HL-60 (cell line): ENCODE results near the gene SSH2.
A peak's percentile ranks its signal among the peaks of the same experiment; 100 is the strongest.

Experiments
- DNase-seq, 2 experiments: peaks; one replicate each; pipeline ENCODE4 v3.0.0-alpha.2; 2010 to 2020; ENCODE audit warnings: low read depth in 1 of 2, low spot score in 1 of 2
- H3K27ac ChIP-seq: fragments of 250-450 bp; sonication (Bioruptor Pico); replicated peaks from 2 replicates; pipeline ENCODE4 v1.5.1; 2020; ENCODE audit warnings: mild to moderate bottlenecking, moderate library complexity
- H3K27me3 ChIP-seq: fragments of 250-450 bp; sonication (Bioruptor Pico); 2 replicates; pipeline ENCODE4 v1.5.1; 2021; ENCODE audit warnings: mild to moderate bottlenecking, moderate library complexity; ENCODE audit not compliant: insufficient read depth, poor library complexity, severe bottlenecking
- H3K4me3 ChIP-seq: replicated peaks from 2 replicates; pipeline ENCODE4 v1.5.1; 2011; ENCODE audit warnings: mild to moderate bottlenecking, control low read depth, low read length; ENCODE audit not compliant: insufficient read depth
- CTCF ChIP-seq: IDR thresholded peaks from one replicate; pipeline ENCODE4 v1.5.1; 2011; ENCODE audit warnings: low read length, control low read depth, inconsistent platforms; ENCODE audit not compliant: insufficient read depth
- GABPA ChIP-seq: IDR thresholded peaks from 2 replicates; pipeline ENCODE4 v1.6.1; 2012; ENCODE audit warnings: low read depth
- POLR2AphosphoS5 ChIP-seq: IDR thresholded peaks from 2 replicates; pipeline ENCODE4 v1.6.1; 2012; ENCODE audit warnings: low read depth
- REST ChIP-seq: IDR thresholded peaks from 2 replicates; pipeline ENCODE4 v1.6.1; 2012; ENCODE audit warnings: low read depth; ENCODE audit not compliant: insufficient replicate concordance
- SPI1 ChIP-seq: IDR thresholded peaks from 2 replicates; pipeline ENCODE4 v1.6.1; 2012; ENCODE audit warnings: low read depth, mild to moderate bottlenecking, borderline replicate concordance

Gene SSH2

DNA sequence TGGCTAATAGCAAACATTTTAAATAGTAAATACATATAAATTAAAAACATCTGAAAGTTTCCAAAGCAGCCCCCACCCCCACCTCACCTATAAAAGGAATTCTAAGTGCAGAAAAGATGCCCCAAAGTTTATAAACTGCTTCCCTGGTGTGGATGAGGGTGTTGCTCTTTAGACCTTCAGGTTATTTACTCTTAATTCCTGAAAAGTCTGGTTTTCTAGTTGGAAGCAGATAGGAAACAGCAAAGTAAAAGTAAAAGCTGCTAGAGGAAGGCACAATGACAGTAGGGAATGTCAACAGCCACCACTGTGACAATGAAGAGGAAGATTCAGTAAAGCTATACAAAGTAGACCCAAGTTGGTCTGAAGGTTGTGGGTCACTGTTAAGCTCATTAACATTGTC, 37.8 kb downstream of the SSH2 start:
- no peak for DNase-seq
- Histone ChIP-seq H3K4me3 (no peak overlapping the region), H3K27me3 (no peaks in the 10 kb centered on the region), H3K27ac (no peak overlapping the region)
- no peak for TF ChIP-seq POLR2AphosphoS5
- no peak for TF ChIP-seq REST
- no peak for TF ChIP-seq SPI1
- TF ChIP-seq CTCF, result no peak

- TF ChIP-seq GABPA (no peak), SPI1 (no peak), CTCF (no peak)
- DNase-seq, result no peak
Observed at GRCh38 chr17:29891131-29891530, 38.9 kb downstream of the SSH2 start.

GRCh38 chr17:29885031-29885640, 44.9 kb downstream of the SSH2 start:
- Histone ChIP-seq H3K27me3 (no peaks in the 10 kb centered on the region), H3K4me3 (no peak overlapping the region), H3K27ac (peak overlapping the region; percentile 35)
- TF ChIP-seq SPI1 (peak; percentile 95), GABPA (no peak), CTCF (no peak), POLR2AphosphoS5 (no peak), REST (no peak)
- peak; percentile 73 to 75 for DNase-seq

More at GRCh38 chr17:29891131-29891530, 38.9 kb downstream of the SSH2 start:
- H3K4me3 ChIP-seq, result no peak overlapping the region
- no peaks in the 10 kb centered on the region for H3K27me3 ChIP-seq
- H3K27ac ChIP-seq, result no peak overlapping the region

- Histone ChIP-seq H3K4me3 (no peak overlapping the region), H3K27me3 (no peaks in the 10 kb centered on the region), H3K27ac (no peak overlapping the region)
- TF ChIP-seq REST (no peak), POLR2AphosphoS5 (no peak), SPI1 (no peak), CTCF (no peak), GABPA (no peak)
- DNase-seq, result no peak
Observed at GRCh38 chr17:29883497-29883896, 46.5 kb downstream of the SSH2 start.
